Measurements from ENCODE around the gene PACSIN2.

- TF ChIP-seq CTCF (conservative IDR thresholded peaks at IDR 0.05; ENCODE audit: low read depth in 2 of 2) (no peak), JUNB (IDR thresholded peaks at IDR 0.05; ENCODE audit: unreplicated experiment) (no peak), CREB1 (CRISPR knock-in tag; IDR thresholded peaks at IDR 0.05; ENCODE audit: low read depth) (no peak), EZH2phosphoT487 (IDR thresholded peaks at IDR 0.05; ENCODE audit: unreplicated experiment) (no peak)
Observed at GRCh38 chr22:42913874-42914510, 101.0 kb downstream of the PACSIN2 start.

All from GM23338 (cell line).